RWPE1 (cell line): ENCODE data around the gene CYBRD1.
A peak's percentile ranks its signal among the peaks of the same experiment; 100 is the strongest.
"Not testable (repeated sequence)": the region's sequence is repeated elsewhere in the genome, so short reads cannot be mapped to it uniquely, and the experiment has no call there.

ENCODE experiments used
- CTCF ChIA-PET: fragments of 350-600 bp; sonication (Branson Sonifier 250); formaldehyde crosslinking; extraction: SDS; loops from one replicate; lab custom pipeline; 2021; lab: Yijun Ruan, JAX
- POLR2A ChIA-PET: fragments of 400-600 bp; formaldehyde crosslinking; extraction: SDS; loops from one replicate; lab custom pipeline; 2020; ENCODE audit warnings: antibody characterized with exemption; ENCODE audit not compliant: low non-redundant PET; lab: Yijun Ruan, JAX
- DNase-seq: peaks from one replicate; pipeline ENCODE4 v3.0.0; 2012; ENCODE audit warnings: low spot score
- H3K27ac ChIP-seq: fragments of 450-650 bp; 2 replicates; pipeline ENCODE4 v1.5.1; 2017
- TF ChIP-seq, protein P1 (sequence below): fragments of 450-650 bp; conservative IDR thresholded peaks from 2 replicates; pipeline ENCODE4 v1.5.1; 2017; ENCODE audit warnings: low read depth, mild to moderate bottlenecking

CYBRD1 gene

DNA sequence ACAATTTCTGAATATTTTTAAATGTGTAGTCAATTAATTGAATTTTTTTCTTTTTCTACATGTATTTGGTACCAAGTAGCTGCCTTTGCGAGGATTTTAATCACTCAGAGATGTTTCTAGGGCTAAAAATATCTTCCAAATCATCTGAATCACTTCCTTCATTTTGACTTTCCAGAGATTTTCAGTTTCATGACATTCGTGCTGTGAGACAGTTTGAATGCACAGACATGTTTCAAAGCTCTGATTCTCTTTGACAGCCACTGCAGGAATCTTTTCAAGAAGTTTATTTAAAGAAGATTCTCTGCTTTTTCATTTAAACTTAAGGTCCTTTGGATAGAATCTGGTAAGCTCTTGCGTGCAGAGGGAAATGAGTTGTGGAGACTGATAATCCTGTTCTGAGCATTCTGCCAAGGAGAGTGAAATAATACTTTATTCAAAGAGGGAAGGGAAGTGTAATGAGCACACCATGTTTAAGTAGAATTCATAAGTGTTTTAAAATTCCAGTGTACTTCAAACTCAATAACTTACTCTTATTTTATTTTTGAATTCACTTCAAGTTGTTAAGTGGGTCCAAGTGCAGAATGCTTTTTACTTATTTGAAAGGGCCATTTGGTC lies 9.7 kb downstream of the CYBRD1 start:
- ChIA-PET CTCF (interaction anchor here (0.5 to 0.7 kb wide), 2 partner anchors 10 to 1862 kb away, joined by 3 read pairs; no protein-coding TSS in a partner anchor), POLR2A (no interaction called here)
- DNase-seq, result no peak
- TF ChIP-seq, protein P1, sequence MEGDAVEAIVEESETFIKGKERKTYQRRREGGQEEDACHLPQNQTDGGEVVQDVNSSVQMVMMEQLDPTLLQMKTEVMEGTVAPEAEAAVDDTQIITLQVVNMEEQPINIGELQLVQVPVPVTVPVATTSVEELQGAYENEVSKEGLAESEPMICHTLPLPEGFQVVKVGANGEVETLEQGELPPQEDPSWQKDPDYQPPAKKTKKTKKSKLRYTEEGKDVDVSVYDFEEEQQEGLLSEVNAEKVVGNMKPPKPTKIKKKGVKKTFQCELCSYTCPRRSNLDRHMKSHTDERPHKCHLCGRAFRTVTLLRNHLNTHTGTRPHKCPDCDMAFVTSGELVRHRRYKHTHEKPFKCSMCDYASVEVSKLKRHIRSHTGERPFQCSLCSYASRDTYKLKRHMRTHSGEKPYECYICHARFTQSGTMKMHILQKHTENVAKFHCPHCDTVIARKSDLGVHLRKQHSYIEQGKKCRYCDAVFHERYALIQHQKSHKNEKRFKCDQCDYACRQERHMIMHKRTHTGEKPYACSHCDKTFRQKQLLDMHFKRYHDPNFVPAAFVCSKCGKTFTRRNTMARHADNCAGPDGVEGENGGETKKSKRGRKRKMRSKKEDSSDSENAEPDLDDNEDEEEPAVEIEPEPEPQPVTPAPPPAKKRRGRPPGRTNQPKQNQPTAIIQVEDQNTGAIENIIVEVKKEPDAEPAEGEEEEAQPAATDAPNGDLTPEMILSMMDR, result no peak
- no peak overlapping the region for H3K27ac ChIP-seq

DNA sequence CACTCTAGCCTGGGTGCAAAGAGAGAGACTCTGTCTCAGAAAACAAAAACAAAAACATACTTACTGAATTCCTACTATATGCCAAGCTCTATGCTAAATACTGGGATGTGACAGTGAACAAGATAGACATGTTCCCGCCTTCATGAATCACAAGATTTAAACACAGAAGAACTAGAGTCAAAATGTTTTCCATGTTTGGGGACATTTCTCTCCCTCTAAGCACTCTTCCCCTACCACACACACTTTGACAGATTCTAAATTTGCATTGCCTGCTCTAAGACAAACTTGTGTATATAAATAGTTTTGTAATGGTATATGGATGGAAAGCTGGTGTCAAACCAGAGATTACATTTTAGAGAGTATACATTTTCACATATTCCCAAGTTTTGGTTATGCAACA lies 11.1 kb downstream of the CYBRD1 start:
- POLR2A ChIA-PET, result no interaction called here
- no peak overlapping the region for H3K27ac ChIP-seq
- TF ChIP-seq, protein P1, result no peak
- CTCF ChIA-PET, result interaction anchor here (0.5 to 1.0 kb wide), 2 partner anchors 61 to 574 kb away, joined by 3 to 5 read pairs; no protein-coding TSS in a partner anchor
- no peak for DNase-seq

DNA sequence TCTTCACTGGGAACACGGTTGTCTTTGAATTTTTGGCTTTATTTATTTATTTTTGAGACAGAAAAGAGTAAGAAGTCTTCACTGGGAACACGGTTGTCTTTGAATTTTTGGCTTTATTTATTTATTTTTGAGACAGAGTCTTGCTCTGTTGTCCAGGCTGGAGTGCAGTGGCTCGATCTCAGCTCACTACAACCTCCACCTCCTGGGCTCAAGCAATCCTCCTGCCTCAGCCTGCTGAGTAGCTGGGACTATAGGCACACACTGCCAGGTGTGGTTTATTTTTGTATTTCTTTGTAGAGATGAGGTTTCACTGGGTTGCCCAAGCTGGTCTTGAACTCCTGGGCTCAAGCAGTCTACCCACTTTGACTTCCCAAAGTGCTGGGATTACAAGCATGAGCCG lies 13.3 kb downstream of the CYBRD1 start:
- CTCF ChIA-PET, result interaction anchor here (0.6 kb wide), 1 partner anchor 269 kb away, joined by 9 read pairs; no protein-coding TSS in a partner anchor
- H3K27ac ChIP-seq, DNase-seq, POLR2A ChIA-PET: not testable (repeated sequence)

DNA sequence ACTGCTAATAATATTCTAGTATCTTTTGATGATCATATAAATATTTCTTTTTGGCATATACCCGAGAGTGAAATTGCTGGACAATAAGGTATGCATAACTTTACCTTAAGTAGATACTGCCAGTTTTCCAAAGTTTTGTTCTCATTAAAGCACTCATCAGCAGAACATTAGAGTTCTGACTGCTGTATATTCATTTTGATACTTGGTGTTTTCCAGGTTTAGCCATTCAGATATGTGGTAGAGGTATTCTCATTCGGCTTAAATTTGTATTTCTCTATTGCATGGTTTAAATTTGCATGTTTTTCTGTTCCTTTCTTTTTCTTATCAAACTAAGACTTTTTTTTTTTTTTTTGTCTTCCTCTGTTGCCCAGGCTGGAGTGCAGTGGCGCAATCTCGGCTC lies 18.2 kb downstream of the CYBRD1 start:
- CTCF ChIA-PET, result no interaction called here
- no peak for DNase-seq
- POLR2A ChIA-PET, result no interaction called here
- no peak overlapping the region for H3K27ac ChIP-seq
- TF ChIP-seq, protein P1, result no peak

DNA sequence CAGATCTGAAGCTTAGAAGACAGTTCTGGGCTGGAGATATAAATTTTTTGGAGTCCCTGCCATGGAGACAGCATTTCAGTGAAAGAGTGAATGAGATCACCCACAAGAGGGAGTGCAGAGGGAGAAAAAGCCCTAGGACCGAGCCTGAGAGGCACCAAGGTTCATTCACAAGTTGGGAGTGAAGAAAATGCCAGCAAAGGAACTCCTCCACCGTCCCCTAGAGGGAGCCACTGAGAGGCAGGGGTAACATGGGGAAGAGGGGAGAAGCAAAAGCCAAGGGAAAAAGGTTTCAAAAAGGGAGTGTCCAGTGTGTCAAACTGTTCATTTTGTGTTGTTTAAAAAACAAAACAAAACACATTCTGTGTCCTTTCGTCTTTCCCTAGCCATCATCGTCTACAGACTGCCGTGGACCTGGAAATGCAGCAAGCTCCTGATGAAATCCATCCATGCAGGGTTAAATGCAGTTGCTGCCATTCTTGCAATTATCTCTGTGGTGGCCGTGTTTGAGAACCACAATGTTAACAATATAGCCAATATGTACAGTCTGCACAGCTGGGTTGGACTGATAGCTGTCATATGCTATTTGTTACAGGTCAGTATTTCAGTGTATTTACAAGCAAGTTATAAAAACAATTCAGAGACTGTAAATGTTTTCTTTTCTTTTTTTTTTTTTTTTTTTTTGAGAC lies 19.1 kb downstream of the CYBRD1 start:
- no peak for DNase-seq
- no peak overlapping the region for H3K27ac ChIP-seq
- ChIA-PET POLR2A (no interaction called here), CTCF (interaction anchor here (0.6 to 0.7 kb wide), 2 partner anchors 554 to 643 kb away, joined by 6 to 8 read pairs; no protein-coding TSS in a partner anchor)
- TF ChIP-seq, protein P1, result peak; percentile 27; the same call in 1 of the 2 replicates

DNA sequence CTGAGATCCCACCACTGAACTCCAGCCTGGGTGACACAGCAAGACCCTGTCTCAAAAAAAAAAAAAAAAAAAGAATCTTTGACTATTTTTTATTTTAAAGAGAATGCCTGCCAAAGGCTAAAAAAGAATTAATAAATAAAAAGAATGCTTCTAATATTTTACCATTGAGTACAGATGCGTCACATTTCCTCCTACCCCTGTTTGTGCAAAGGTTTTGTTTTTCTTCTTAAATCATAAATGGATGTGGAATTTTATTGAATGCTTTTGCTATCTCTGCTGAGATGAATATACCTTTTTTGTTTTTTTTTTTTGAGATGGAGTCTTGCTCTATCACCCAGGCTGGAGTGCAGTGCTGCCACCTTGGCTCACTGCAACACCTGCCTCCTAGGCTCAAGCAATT lies 22.8 kb downstream of the CYBRD1 start:
- CTCF ChIA-PET, result interaction anchor here (0.7 kb wide), 1 partner anchor 85 kb away, joined by 7 read pairs; no protein-coding TSS in a partner anchor
- POLR2A ChIA-PET, result no interaction called here
- H3K27ac ChIP-seq, result no peak overlapping the region
- TF ChIP-seq, protein P1, result no peak
- DNase-seq, result no peak

DNA sequence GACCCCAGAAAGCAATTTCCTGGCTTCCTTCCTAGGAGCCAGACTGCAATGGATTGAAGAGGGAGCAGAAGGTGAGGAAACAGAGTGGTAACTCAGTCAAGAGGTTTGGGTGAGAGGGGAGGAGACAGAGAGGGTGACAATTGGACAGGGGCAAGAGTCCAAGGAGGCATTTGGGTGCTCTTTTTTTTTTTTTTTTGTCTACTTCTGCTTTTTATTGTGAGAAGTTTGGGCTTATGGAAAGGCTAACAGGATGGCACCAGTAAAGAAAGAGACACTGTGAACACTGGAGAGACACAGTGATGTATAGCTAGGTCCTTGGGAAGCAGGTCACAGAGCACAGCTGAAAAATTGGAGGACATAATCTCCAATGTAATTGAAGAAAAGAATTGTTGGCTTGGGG lies 25.0 kb downstream of the CYBRD1 start:
- no peak overlapping the region for H3K27ac ChIP-seq
- CTCF ChIA-PET, result no interaction called here
- POLR2A ChIA-PET, result no interaction called here
- TF ChIP-seq, protein P1, result no peak
- no peak for DNase-seq
